Fibroblast of villous mesenchyme (primary cell): ENCODE results near the gene PRAMEF20. TPM values are rescaled to one million over a fixed set of nuclear protein-coding genes. Genes with fewer than 3 reads are reported as not detected.
"Not testable (repeated sequence)": the region's sequence is repeated elsewhere in the genome, so short reads cannot be mapped to it uniquely, and the experiment has no call there.

ENCODE experiments used
- DNase-seq: peaks from one replicate; pipeline ENCODE4 v3.0.0-alpha.2; 2010; ENCODE audit warnings: low read depth
- H3K4me3 ChIP-seq: 2 replicates; pipeline ENCODE4 v1.5.1; 2011; ENCODE audit warnings: low read depth, mild to moderate bottlenecking, low read length
- CTCF ChIP-seq: IDR thresholded peaks from 2 replicates; pipeline ENCODE4 v1.5.1; 2012; ENCODE audit warnings: low read depth, mild to moderate bottlenecking, low read length; ENCODE audit not compliant: insufficient read depth
- total RNA-seq: library from RNA; depleted of rRNA; stranded (reverse); fragments of >200 nt; gene quantifications from 2 replicates; pipeline ENCODE4 v1.2.3, GENCODE V29; 2012

The PRAMEF20 gene
- total RNA-seq: not detected in 2 replicates

- not testable (repeated sequence) for DNase-seq
Measured at GRCh38 chr1:13410150-13410549, at the start of gene PRAMEF20. TSS of gene PRAMEF20 (plus strand) at chr1:13410450. CDS start at chr1:13416355, 5,905 bp downstream.

GRCh38 chr1:13362364-13362763 lies 47.9 kb upstream of the PRAMEF20 start:
- H3K4me3 ChIP-seq, DNase-seq: not testable (repeated sequence)

More at GRCh38 chr1:13410150-13410549, at the start of gene PRAMEF20:
- H3K4me3 ChIP-seq: not testable (repeated sequence)

GRCh38 chr1:13364928-13365327 lies 45.3 kb upstream of the PRAMEF20 start:
- not testable (repeated sequence) for H3K4me3 ChIP-seq, DNase-seq

- not testable (repeated sequence) for DNase-seq, H3K4me3 ChIP-seq
Measured at GRCh38 chr1:13366536-13366935, 43.7 kb upstream of the PRAMEF20 start.

- not testable (repeated sequence) for DNase-seq
Measured at GRCh38 chr1:13368544-13368943, 41.7 kb upstream of the PRAMEF20 start.

GRCh38 chr1:13378983-13379382 lies 31.3 kb upstream of the PRAMEF20 start:
- not testable (repeated sequence) for DNase-seq, H3K4me3 ChIP-seq

More at GRCh38 chr1:13368544-13368943, 41.7 kb upstream of the PRAMEF20 start:
- H3K4me3 ChIP-seq: not testable (repeated sequence)

GRCh38 chr1:13380380-13380779 lies 29.9 kb upstream of the PRAMEF20 start:
- H3K4me3 ChIP-seq, DNase-seq: not testable (repeated sequence)

GRCh38 chr1:13389332-13389731 lies 20.9 kb upstream of the PRAMEF20 start, which contains the start of gene PRAMEF17:
TSS of gene PRAMEF17 (plus strand) at chr1:13389632. CDS start at chr1:13389658, 26 bp downstream.
- not testable (repeated sequence) for H3K4me3 ChIP-seq, DNase-seq

GRCh38 chr1:13393004-13393403 lies 17.2 kb upstream of the PRAMEF20 start:
- not testable (repeated sequence) for H3K4me3 ChIP-seq, DNase-seq

- not testable (repeated sequence) for DNase-seq, H3K4me3 ChIP-seq
Measured at GRCh38 chr1:13394761-13395160, 15.5 kb upstream of the PRAMEF20 start.

GRCh38 chr1:13395311-13395710 lies 14.9 kb upstream of the PRAMEF20 start:
- not testable (repeated sequence) for DNase-seq, H3K4me3 ChIP-seq

- no peak for TF ChIP-seq CTCF
- H3K4me3 ChIP-seq: no peak overlapping the region
Measured at GRCh38 chr1:13407811-13408210, 2.4 kb upstream of the PRAMEF20 start.

GRCh38 chr1:13430495-13430894 lies 20.2 kb downstream of the PRAMEF20 start:
- no peak for TF ChIP-seq CTCF
- DNase-seq: no peak
- no peak overlapping the region for H3K4me3 ChIP-seq

More at GRCh38 chr1:13407811-13408210, 2.4 kb upstream of the PRAMEF20 start:
- DNase-seq: no peak
